PC-9 (cell line): Measurements from ENCODE around the gene CACNA1A. TPM values are rescaled to one million over a fixed set of nuclear protein-coding genes. Genes with fewer than 3 reads are reported as not detected.
A peak's percentile ranks its signal among the peaks of the same experiment; 100 is the strongest.

Experiments used
- BruUV-seq: library from RNA; stranded (reverse); fragments of 400-500 nt; replicated peaks from 2 replicates; lab custom pipeline; 2021; lab: Mats Ljungman, UMichigan
- CTCF ChIA-PET: fragments of 300-600 bp; sonication (Branson Sonifier 250); formaldehyde crosslinking; loops from one replicate; lab custom pipeline; 2022; ENCODE audit warnings: antibody characterized with exemption; lab: Charles Lee
- POLR2A ChIA-PET: fragments of 300-600 bp; sonication (Branson Sonifier 250); formaldehyde crosslinking; loops from one replicate; lab custom pipeline; 2022; ENCODE audit warnings: antibody characterized with exemption; ENCODE audit not compliant: unreplicated experiment; lab: Charles Lee
- DNase-seq, 2 experiments: peaks; one replicate each; pipeline versions ENCODE4 v3.0.0 to v3.0.0-alpha.2; 2015 to 2022; ENCODE audit warnings: mixed read lengths in 1 of 2
- H2AFZ ChIP-seq: fragments of 200-600 bp; sonication (generic); 2 replicates; pipeline ENCODE4 v1.8.1; 2017; ENCODE audit warnings: antibody characterized with exemption
- H3F3A ChIP-seq: fragments of 200-600 bp; sonication (generic); 2 replicates; pipeline ENCODE4 v1.8.1; 2017; ENCODE audit warnings: antibody characterized with exemption, mild to moderate bottlenecking, low read depth; ENCODE audit not compliant: insufficient read depth
- H3K27ac ChIP-seq: fragments of 200-600 bp; sonication (generic); 2 replicates; pipeline ENCODE4 v1.6.1; 2016; ENCODE audit warnings: mixed run types
- H3K27me3 ChIP-seq: fragments of 200-600 bp; sonication (generic); 2 replicates; pipeline ENCODE4 v1.6.1; 2016; ENCODE audit warnings: low read depth, mixed run types; ENCODE audit not compliant: insufficient read depth
- H3K36me3 ChIP-seq: fragments of 200-600 bp; sonication (generic); 2 replicates; pipeline ENCODE4 v1.6.1; 2016; ENCODE audit warnings: low read depth, mixed run types
- H3K4me1 ChIP-seq: fragments of 200-600 bp; sonication (generic); replicated peaks from 2 replicates; pipeline ENCODE4 v1.6.1; 2016; ENCODE audit warnings: mixed run types; ENCODE audit not compliant: insufficient read depth
- H3K4me2 ChIP-seq: fragments of 200-600 bp; sonication (generic); 2 replicates; pipeline ENCODE4 v1.6.1; 2017; ENCODE audit warnings: mixed run types
- H3K4me3 ChIP-seq: fragments of 200-600 bp; sonication (generic); 2 replicates; pipeline ENCODE4 v1.6.1; 2016; ENCODE audit warnings: mixed run types
- H3K79me2 ChIP-seq: fragments of 200-600 bp; sonication (generic); 2 replicates; pipeline ENCODE4 v1.6.1; 2017; ENCODE audit warnings: low read depth, mixed run types
- H3K9me2 ChIP-seq: fragments of 200-600 bp; sonication (generic); 2 replicates; pipeline ENCODE4 v1.8.1; 2017; ENCODE audit warnings: mild to moderate bottlenecking; ENCODE audit not compliant: insufficient read depth
- H3K9me3 ChIP-seq: fragments of 200-600 bp; sonication (generic); 2 replicates; pipeline ENCODE4 v1.8.1; 2016; ENCODE audit warnings: low read depth; ENCODE audit not compliant: insufficient read depth
- H4K20me1 ChIP-seq: fragments of 200-600 bp; sonication (generic); 2 replicates; pipeline ENCODE4 v1.8.1; 2017; ENCODE audit not compliant: insufficient read depth
- EZH2 ChIP-seq: fragments of 200-600 bp; sonication (generic); IDR thresholded peaks from 2 replicates; pipeline ENCODE4 v1.8.0; 2017; ENCODE audit warnings: antibody characterized with exemption, low read depth
- intact Hi-C: fragments of 100-400 bp; cut with micrococcal nuclease; formaldehyde crosslinking; loops from one replicate; pipeline ENCODE4 v1.10.0; 2022; ENCODE audit not compliant: unreplicated experiment
- total RNA-seq: library from RNA; stranded (reverse); gene quantifications from 2 replicates; pipeline ENCODE4 v1.2.3, GENCODE V29; 2021
- TF ChIP-seq, protein P1 (sequence below): fragments of 200-600 bp; sonication (generic); conservative IDR thresholded peaks from 2 replicates; pipeline ENCODE4 v1.6.1; 2017; ENCODE audit warnings: mixed run types, antibody characterized with exemption, mild to moderate bottlenecking, moderate library complexity

Gene CACNA1A
- total RNA-seq, 1 experiment from 2014 or later, result 0.35 TPM

DNA sequence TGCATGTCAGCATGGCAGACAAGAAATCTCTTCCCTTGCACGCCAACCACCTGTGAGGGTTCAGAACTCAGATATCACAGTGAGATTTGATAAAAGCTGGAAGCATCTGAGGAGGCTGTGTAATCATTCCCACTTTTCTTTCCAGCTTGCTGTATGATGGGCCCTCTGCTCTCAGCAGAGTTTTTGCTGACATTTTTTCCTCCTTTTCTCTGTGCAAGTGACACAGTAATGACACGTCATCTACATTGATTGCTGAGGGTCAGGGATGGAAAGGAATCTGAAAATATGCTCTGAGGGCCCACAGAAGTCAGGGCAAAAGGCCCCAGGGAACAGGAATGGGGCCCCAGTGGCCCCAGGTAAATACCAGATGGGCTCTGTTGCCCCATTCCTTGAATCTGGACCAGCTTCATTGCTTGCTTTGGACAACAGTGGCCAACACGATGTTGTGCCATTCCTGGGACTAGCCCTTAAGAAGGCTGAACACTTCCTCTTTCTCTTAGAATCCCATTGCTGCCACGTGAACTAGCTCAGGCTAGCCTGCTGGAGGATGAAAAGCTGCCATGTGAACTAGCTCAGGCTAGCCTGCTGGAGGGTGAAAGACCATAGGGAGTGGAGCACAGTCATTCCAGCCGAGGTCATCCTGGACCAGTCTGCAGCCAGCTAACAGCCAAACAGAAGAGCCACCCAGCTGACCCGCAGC is 68.2 kb downstream of the CACNA1A start:
- peaks cover 6% of the 10 kb centered on the region; the same call in 1 of the 2 replicates for H3K27me3 ChIP-seq
- no peaks in the 10 kb centered on the region for H3K9me3 ChIP-seq
- DNase-seq, result no peak
- H2AFZ ChIP-seq, result no peak overlapping the region
- no peak overlapping the region for H3K4me2 ChIP-seq
- no peak overlapping the region for H3K4me3 ChIP-seq
- no peaks in the 10 kb centered on the region for H3F3A ChIP-seq
- H3K9me2 ChIP-seq, result no peaks in the 10 kb centered on the region
- H3K36me3 ChIP-seq, result no peaks in the 10 kb centered on the region
- intact Hi-C loops, result no loop called here
- no peaks in the 10 kb centered on the region for H3K4me1 ChIP-seq
- no peak overlapping the region for H3K27ac ChIP-seq
- no peaks in the 10 kb centered on the region for H3K79me2 ChIP-seq
- no TSS peak for BruUV-seq
- ChIA-PET CTCF (interaction anchor here (0.5 kb wide), 1 partner anchor 89 kb away, joined by 3 read pairs; no protein-coding TSS in a partner anchor), POLR2A (no interaction called here)
- no peak for TF ChIP-seq EZH2
- TF ChIP-seq, protein P1, sequence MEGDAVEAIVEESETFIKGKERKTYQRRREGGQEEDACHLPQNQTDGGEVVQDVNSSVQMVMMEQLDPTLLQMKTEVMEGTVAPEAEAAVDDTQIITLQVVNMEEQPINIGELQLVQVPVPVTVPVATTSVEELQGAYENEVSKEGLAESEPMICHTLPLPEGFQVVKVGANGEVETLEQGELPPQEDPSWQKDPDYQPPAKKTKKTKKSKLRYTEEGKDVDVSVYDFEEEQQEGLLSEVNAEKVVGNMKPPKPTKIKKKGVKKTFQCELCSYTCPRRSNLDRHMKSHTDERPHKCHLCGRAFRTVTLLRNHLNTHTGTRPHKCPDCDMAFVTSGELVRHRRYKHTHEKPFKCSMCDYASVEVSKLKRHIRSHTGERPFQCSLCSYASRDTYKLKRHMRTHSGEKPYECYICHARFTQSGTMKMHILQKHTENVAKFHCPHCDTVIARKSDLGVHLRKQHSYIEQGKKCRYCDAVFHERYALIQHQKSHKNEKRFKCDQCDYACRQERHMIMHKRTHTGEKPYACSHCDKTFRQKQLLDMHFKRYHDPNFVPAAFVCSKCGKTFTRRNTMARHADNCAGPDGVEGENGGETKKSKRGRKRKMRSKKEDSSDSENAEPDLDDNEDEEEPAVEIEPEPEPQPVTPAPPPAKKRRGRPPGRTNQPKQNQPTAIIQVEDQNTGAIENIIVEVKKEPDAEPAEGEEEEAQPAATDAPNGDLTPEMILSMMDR, result no peak
- H4K20me1 ChIP-seq, result no peaks in the 10 kb centered on the region

DNA sequence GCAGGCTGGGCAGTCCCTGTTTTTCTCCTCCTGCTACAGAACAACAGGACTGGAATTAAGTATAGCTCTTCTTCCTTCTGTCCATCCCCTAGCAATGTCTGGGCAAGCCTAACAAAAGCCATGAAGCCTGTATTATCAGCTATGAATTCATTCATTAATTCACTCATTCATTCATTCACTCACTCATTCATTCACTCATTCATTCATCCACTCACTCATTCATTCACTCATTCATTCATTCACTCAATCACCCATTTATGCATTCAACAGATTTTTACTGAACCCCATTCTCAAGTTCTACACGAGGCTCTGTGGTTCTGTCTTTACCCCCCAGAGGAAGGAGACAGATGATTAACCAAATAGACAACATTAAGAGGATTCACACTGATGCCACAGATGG is 69.9 kb downstream of the CACNA1A start:
- BruUV-seq, result no TSS peak
- Histone ChIP-seq H3K27ac (no peak overlapping the region), H3K9me2 (no peaks in the 10 kb centered on the region), H3F3A (no peaks in the 10 kb centered on the region), H3K9me3 (no peaks in the 10 kb centered on the region), H3K4me1 (no peaks in the 10 kb centered on the region), H3K36me3 (no peaks in the 10 kb centered on the region), H2AFZ (no peak overlapping the region), H3K4me3 (no peak overlapping the region), H3K27me3 (peaks cover 6% of the 10 kb centered on the region; the same call in 1 of the 2 replicates), H4K20me1 (no peaks in the 10 kb centered on the region), H3K4me2 (no peak overlapping the region), H3K79me2 (no peaks in the 10 kb centered on the region)
- CTCF ChIA-PET, result no interaction called here
- DNase-seq, result no peak
- no peak for TF ChIP-seq EZH2
- TF ChIP-seq, protein P1, result no peak
- POLR2A ChIA-PET, result interaction anchor here (0.7 kb wide), 1 partner anchor 352 kb away, joined by 4 read pairs; no protein-coding TSS in a partner anchor
- intact Hi-C loops, result no loop called here

DNA sequence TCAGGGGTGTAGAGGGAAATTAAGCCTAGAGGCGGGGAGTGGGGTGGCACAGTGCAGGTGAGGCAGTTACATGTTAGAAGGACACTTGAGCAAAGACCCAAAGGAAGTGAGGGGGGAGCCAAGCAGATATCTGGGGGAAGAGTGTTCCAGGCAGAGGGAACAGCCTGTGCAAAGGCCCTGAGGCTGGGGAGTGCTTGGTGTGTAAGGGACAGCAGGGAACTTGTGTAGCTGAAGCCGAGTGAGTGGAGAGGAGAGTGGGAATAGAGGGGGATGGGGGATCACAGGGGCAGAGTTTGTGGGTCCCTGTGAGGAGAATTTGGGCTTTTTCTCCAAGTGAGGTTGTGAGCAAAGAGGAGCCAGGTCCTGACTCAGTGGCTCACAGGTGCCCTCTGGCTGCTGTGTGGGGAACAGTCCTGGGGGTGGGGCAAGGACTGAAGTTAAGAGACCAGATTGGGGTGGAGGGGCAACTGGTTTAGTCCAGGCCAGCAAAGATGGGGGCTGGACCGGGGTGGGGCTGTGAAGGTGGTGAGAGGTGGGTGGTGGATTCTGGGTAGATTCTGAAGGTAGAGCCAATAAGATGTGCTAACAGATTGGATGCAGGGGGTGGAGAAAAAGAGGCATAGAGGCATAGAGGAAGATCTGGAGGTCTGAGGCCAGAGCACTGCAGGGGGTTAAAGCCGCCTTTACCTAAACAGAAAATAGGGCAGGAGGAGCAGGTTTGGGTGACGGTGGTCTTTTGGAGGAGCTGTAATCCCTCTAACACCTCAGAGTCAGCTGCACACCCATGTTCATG is 75.3 kb downstream of the CACNA1A start:
- no peaks in the 10 kb centered on the region for H3K9me2 ChIP-seq
- no peaks in the 10 kb centered on the region for H3K79me2 ChIP-seq
- ChIA-PET POLR2A (no interaction called here), CTCF (no interaction called here)
- no peak overlapping the region for H2AFZ ChIP-seq
- H3K27ac ChIP-seq, result no peak overlapping the region
- no peaks in the 10 kb centered on the region for H3K27me3 ChIP-seq
- no peaks in the 10 kb centered on the region for H3K36me3 ChIP-seq
- peak in 1 of 2 experiments; percentile 35 for DNase-seq
- no peak overlapping the region for H3K4me3 ChIP-seq
- H3K9me3 ChIP-seq, result no peaks in the 10 kb centered on the region
- no peak overlapping the region for H3K4me2 ChIP-seq
- TF ChIP-seq EZH2, result no peak
- TF ChIP-seq, protein P1, result peak; percentile 81
- no peaks in the 10 kb centered on the region for H4K20me1 ChIP-seq
- intact Hi-C loops, result loop anchor here (2.0 to 5.0 kb wide), 2 partner anchors 154 to 454 kb away; no protein-coding TSS in a partner anchor
- H3K4me1 ChIP-seq, result no peaks in the 10 kb centered on the region
- no TSS peak for BruUV-seq
- H3F3A ChIP-seq, result no peaks in the 10 kb centered on the region
